Esophagus (tissue), 2 donors: Measurements from ENCODE around the gene NR2F1-AS1. TPM values are rescaled to one million over a fixed set of nuclear protein-coding genes. Genes with fewer than 3 reads are reported as not detected.
A peak's percentile ranks its signal among the peaks of the same experiment; 100 is the strongest.

Experiments
- H3K27ac ChIP-seq, 2 donors: one replicate each; pipeline ENCODE4 v1.5.1; 2013; ENCODE audit warnings: low read depth in 2 of 2, mild to moderate bottlenecking in 2 of 2, inconsistent platforms in 1 of 2, low read length in 1 of 2, moderate library complexity in 1 of 2
- H3K27me3 ChIP-seq, 2 donors: one replicate each; pipeline ENCODE4 v1.6.1; 2013; ENCODE audit warnings: low read length in 2 of 2, control low read depth in 1 of 2, mild to moderate bottlenecking in 1 of 2; ENCODE audit not compliant: insufficient read depth in 2 of 2, control insufficient read depth in 1 of 2
- H3K36me3 ChIP-seq, 2 donors: one replicate each; pipeline ENCODE4 v1.6.1; 2013; ENCODE audit warnings: low read length in 1 of 2; ENCODE audit not compliant: control insufficient read depth in 2 of 2, insufficient read depth in 2 of 2
- H3K4me1 ChIP-seq, 2 donors: one replicate each; pipeline ENCODE4 v1.6.1; 2013; ENCODE audit warnings: low read length in 1 of 2; ENCODE audit not compliant: control insufficient read depth in 2 of 2, insufficient read depth in 2 of 2
- H3K4me3 ChIP-seq, 2 donors: one replicate each; pipeline ENCODE4 v1.5.1; 2013; ENCODE audit warnings: low read length in 2 of 2, mild to moderate bottlenecking in 2 of 2, low read depth in 1 of 2, moderate library complexity in 1 of 2
- H3K9me3 ChIP-seq, 2 donors: one replicate each; pipeline ENCODE4 v1.6.1; 2013; ENCODE audit warnings: mild to moderate bottlenecking in 2 of 2, low read depth in 1 of 2, low read length in 1 of 2, moderate library complexity in 1 of 2; ENCODE audit not compliant: control insufficient read depth in 2 of 2, insufficient read depth in 1 of 2
- whole genome bisulfite sequencing, 2 donors: extraction: QIAGEN DNeasy Blood & Tissue Kit; methylation state at CpG; one replicate each; pipeline ENCODE4 v1.1.7; 2013; 5-methylcytosine and 5-hydroxymethylcytosine counted together
- polyA plus RNA-seq, 2 donors: library from polyadenylated mRNA; stranded (reverse); fragments of 200-250 nt; gene quantifications; one replicate each; pipeline ENCODE4 v1.2.3, GENCODE V29; 2013
- donor health status: healthy with polysubstance abuse.
- donor health status: Bipolar disorder and iron deficiency.

NR2F1-AS1 gene
- polyA plus RNA-seq, 2 donors: 3.2 to 3.4 TPM

DNA sequence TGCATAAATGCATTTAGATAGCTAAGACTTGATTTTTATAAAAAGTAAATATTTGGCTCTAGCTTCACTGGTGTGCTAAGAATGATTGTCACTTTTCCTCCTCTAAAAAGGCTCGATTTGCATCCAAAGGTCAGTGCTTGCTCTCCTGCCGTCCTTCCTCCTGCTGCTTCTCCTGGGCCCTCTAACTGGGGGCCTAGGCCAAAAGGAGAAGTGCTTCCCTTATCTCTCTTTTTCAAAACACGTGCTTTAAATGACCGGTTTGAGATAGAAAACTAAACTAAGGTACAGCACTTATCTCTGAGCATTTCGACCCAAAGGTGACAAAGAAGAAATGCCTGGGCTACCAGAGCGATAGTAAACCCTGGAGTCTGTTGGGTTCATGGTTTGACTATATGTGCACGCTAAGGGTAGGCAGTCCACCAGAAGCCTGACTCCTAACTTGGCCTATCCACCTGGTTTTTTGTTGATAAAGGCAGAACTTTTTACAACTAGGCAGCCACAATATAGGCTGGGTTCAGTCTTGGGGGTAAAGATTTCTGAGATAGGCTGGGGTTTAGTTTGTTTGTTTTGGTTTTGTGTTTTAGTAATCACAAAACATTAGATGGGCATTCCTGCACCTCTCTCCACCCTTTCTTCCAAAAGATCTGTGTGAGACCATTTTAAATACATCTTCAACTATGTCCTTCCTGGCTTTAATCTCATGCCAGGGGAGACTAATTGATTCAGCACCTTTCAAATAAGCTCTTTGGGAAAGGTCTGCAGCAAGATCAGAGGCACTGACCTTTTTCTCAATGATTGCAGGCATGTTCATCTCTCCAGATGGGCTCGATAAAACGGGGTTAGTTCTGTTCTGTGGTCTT lies 3.8 kb downstream of the NR2F1-AS1 start:
- Histone ChIP-seq H3K9me3 (no peaks in the 10 kb centered on the region), H3K36me3 (no peaks in the 10 kb centered on the region), H3K4me1 (peaks cover 2 to 11% of the 10 kb centered on the region in 2 donors), H3K27me3 (peaks cover 0 to 11% of the 10 kb centered on the region in 2 donors), H3K27ac (no peak overlapping the region), H3K4me3 (no peak overlapping the region)
- WGBS, 2 donors: 48 to 72% methylated on average over 9 of the region's 9 CpGs

DNA sequence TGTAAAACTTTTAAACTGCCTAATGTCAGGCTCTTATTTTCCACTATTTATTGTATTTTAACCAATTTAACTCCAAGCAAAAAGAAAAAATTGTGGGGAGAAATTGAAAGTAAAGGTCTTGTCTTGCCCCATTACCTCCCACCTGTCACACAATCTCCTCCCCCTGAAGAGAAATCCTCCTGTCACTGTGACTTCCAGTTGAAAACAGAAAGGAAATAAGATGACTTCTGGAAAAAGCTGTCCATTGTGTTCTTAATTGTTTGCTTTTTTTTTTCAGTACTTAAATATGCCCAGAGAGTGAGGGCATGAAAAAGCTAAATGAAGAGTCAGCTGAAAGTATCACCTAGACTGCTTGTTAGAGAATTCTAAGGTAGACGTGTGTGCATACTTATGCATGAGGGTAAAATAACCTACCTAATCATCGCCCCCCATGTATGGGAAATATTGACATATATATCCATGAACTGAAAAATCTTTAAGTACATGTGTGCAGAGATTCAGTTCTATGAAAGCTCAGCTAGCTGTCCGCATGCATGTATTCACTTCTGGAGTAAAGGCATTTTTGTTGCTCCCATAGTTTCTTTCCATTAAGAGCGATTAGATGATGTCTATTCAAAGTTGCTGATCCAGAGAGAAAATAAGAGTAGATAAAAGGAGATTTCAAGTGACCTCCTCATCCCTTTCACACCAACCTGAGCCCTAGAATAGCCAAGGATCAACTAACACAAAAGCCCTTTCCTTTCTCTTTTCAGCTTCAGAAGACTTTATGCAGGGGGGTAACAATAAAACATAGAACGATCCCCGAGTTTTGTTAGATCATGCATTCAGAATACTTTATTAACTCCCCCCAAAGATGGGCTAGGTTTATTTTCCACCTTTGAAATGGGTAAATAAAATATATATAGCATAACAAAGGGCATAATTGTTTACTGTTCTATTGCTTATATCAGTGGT lies 5.3 kb downstream of the NR2F1-AS1 start:
- peaks cover 0 to 13% of the 10 kb centered on the region in 2 donors for H3K27me3 ChIP-seq
- peaks cover 5 to 11% of the 10 kb centered on the region in 2 donors for H3K4me1 ChIP-seq
- no peak overlapping the region for H3K4me3 ChIP-seq
- H3K36me3 ChIP-seq: no peaks in the 10 kb centered on the region
- 53 to 68% methylated on average over 6 of the region's 6 CpGs for WGBS, 2 donors
- no peak overlapping the region for H3K27ac ChIP-seq
- H3K9me3 ChIP-seq: no peaks in the 10 kb centered on the region

DNA sequence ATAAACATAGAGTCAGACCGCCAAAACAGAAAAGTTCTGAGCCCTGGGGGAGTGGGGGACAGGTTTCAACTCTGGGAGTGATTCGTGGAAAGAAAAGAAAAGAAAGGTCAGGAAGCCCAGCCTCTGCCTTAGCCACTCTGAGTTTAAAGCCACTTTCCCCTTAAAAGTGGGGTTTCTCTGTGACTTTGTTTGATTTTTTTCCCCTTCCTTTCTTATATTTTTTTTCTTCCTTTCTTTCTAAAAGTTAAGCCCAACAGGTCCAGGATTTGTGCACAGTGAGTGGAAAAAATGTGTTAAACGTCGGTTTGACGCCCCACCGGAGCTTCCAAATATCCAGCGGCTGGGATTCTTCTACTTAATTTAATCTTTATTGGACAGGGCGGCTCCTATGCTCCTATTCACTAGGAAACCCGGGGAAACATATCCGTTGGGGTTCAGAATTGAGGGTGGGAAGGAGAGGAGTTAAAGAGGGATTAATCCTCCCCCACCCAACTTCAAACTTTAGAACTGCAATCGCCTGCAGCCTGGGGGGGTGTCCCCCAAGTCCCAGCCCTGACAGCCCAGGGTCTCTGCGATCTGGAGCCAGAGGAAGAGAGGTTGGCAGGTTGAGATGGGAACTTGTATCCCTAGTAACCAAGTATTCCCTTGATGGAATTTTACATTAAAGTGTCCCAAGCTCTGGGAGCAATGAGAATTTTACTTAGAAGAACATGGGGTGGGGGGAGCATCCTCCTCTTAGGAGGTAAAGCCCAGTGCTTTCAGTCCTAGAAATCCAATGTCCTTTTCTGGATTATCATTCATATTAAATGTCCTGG lies 6.3 kb downstream of the NR2F1-AS1 start:
- Histone ChIP-seq H3K4me1 (peaks cover 4 to 5% of the 10 kb centered on the region in 2 donors), H3K36me3 (no peaks in the 10 kb centered on the region), H3K27me3 (peaks cover 0 to 11% of the 10 kb centered on the region in 2 donors), H3K9me3 (no peaks in the 10 kb centered on the region), H3K4me3 (no peak overlapping the region), H3K27ac (no peak overlapping the region)
- 22 to 27% methylated on average over 12 of the region's 12 CpGs for WGBS, 2 donors

DNA sequence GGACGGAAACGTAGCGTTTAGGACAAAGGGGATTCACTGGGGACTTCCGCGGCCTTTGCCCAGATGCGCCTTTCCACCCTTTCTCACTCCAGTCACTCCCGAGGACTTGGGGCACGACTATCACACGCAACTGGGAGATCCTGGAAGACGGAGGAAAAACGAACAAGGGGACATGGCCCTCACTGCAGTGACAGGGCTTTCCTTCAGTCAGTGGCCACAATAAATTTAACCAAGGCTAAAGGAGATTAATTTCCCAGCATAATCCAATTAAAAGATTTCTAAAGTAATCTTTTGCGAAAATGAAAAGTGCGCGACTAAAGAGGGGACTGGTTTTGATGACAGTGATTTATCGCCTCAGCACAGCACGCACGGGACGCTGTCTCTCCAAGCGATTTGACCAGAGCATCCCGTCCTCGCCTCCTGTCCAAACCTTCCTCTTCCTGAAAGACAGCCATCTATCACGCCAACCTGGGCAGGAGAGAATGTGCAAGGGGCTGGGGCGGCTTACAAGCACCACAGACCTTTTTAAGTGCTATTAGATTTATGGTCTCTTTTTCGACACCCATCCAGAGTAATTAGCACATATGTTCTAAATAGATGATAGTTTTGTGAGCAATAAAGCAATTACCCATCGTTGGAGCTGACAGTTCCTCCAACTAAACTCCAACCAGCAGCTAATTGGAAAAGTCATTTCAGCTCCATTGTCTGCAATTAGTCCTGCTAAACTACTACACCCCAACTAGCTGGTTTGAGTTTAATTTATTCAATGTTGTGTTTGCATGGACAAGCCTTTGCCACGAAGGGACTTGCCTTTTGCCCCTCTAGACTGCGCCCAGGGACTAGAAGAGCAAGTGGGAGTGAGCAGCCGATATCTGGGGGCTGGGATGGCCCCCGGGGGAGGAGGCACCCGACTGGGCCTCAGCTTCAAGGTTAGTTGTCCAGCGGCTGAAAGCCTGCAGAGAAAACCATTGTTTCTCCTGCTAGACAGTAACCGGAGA lies 7.4 kb downstream of the NR2F1-AS1 start:
- Histone ChIP-seq H3K4me3 (peak overlapping the region in 1 of 2 donors; percentile 5), H3K36me3 (no peaks in the 10 kb centered on the region), H3K27ac (no peak overlapping the region), H3K27me3 (peaks cover 0 to 9% of the 10 kb centered on the region in 2 donors), H3K4me1 (peaks cover 3 to 5% of the 10 kb centered on the region in 2 donors), H3K9me3 (no peaks in the 10 kb centered on the region)
- 40 to 46% methylated on average over 32 of the region's 32 CpGs for WGBS, 2 donors

DNA sequence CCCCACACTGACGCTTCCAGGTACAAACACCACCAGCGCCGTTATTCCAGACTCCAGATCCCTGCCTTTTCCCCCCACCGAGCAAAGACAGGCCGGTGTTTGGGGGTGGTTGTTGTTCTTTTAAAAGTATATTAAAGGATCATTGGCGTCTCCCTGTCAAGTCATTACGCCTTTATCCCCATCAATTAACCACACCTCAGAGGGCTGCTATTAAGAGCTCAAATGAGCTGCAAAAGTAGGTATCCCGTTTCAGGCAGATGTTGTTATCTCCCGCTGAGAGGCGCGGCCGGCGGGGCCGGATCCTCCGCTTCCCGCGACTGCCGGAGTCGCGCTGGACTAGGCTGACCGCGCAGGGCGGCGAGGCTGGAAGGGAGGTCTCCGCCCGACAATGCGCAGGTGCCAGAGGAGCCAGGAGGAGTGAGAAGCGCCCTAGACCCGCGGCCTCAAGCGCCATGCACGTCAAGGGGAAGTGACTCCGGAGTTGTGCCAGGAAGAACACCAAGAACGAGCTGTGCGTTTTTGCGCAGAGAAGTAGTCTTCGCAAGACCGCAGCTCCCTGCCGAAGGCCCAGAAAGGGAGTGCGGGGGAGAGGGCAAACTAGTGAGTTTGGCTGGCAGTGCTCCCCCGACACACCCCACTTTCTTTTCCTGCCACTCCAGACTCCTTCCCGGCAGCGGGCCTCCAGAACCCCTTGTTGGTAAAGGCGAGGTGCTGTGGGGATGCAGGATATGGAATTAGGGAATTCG lies 8.2 kb downstream of the NR2F1-AS1 start:
- Histone ChIP-seq H3K9me3 (no peaks in the 10 kb centered on the region), H3K4me1 (peaks cover 3 to 5% of the 10 kb centered on the region in 2 donors), H3K36me3 (no peaks in the 10 kb centered on the region), H3K27ac (no peak overlapping the region), H3K4me3 (peak overlapping the region in 1 of 2 donors; percentile 30), H3K27me3 (peaks cover 0 to 9% of the 10 kb centered on the region in 2 donors)
- 19 to 25% methylated on average over 45 of the region's 45 CpGs for WGBS, 2 donors

DNA sequence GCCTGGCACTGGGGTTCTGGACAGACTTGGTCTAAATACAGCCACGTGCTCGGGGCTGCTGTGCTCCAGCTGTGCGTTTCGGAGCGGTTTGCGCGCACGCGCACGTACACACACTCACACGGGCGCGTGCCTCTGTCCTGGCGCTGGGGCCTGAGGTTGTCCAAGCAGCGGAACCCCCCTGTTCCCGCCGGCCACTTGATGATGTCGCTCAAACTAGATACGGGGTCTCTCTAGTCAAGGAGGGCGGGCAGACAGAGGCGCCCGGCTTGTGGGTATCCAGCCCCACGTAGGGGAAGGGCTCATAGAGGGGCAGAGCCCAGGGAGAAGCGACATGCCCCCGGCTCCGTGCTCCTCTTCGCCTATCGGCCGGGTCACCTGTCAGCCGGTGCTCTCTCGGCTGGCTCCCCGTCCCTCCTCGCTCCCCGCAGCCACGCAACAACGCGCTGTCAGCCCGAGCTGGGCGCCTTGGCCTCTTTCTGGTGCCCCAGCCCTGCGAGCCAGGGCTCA lies 8.9 kb downstream of the NR2F1-AS1 start:
- Histone ChIP-seq H3K4me3 (peak overlapping the region in 1 of 2 donors; percentile 30), H3K27me3 (peaks cover 0 to 9% of the 10 kb centered on the region in 2 donors)

DNA sequence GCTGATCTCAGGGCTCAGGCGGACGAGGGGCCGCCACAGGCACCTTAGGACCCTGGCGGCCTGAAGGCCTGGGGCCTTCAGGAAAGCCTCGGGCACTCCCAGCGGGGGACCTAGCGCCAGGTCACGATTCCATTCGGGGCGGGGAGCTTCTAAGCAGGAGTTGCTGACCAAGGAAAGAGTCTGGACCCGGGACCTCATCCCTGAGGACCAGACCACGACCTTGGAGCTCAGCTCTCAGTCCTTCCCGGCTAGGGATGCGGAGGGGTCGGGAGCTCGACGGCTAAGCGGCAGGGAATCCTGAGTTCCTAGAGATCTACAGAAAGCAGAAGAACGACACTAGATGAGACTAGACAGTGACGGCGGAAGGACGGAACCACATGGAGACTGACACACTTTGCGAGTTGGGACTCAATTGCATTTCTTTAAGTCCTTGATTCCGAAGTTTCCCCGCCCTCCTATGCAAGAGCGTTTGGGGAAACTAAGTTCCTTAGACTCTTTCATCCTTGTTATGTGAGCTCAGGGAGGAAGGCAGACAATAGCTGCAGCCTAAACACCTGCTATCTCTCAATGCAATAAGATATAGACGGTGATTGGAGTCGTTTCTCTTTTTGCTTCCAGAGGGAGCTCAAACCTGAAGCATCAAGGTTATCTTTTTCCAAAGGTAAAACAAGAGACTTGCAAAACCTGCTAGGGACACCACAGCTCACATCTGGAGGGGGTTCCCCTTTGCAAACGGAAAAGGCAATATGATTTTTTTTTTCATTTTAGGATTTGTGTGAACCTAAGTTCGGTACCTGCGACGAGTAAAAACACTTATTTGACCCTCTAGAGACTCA lies 9.7 kb downstream of the NR2F1-AS1 start:
- 57 to 63% methylated on average over 32 of the region's 32 CpGs for WGBS, 2 donors
- H3K9me3 ChIP-seq: no peaks in the 10 kb centered on the region
- no peaks in the 10 kb centered on the region for H3K36me3 ChIP-seq
- H3K27me3 ChIP-seq: peaks cover 0 to 9% of the 10 kb centered on the region in 2 donors
- H3K4me1 ChIP-seq: peaks cover 3 to 5% of the 10 kb centered on the region in 2 donors
- peak overlapping the region in 1 of 2 donors; percentile 30 for H3K4me3 ChIP-seq
- H3K27ac ChIP-seq: no peak overlapping the region

More for the DNA sequence above, 8.9 kb downstream of the NR2F1-AS1 start:
- Histone ChIP-seq H3K27ac (no peak overlapping the region), H3K36me3 (no peaks in the 10 kb centered on the region), H3K9me3 (no peaks in the 10 kb centered on the region), H3K4me1 (peaks cover 3 to 5% of the 10 kb centered on the region in 2 donors)
- 21 to 28% methylated on average over 36 to 40 of the region's 40 CpGs for WGBS, 2 donors
